ENCODE measurements around the gene ITGB1BP2. TPM values are rescaled to one million over a fixed set of nuclear protein-coding genes. Genes with fewer than 3 reads are reported as not detected.

Gene ITGB1BP2
- total RNA-seq, 1 donor from 2014 or later: 1.4 TPM

DNA sequence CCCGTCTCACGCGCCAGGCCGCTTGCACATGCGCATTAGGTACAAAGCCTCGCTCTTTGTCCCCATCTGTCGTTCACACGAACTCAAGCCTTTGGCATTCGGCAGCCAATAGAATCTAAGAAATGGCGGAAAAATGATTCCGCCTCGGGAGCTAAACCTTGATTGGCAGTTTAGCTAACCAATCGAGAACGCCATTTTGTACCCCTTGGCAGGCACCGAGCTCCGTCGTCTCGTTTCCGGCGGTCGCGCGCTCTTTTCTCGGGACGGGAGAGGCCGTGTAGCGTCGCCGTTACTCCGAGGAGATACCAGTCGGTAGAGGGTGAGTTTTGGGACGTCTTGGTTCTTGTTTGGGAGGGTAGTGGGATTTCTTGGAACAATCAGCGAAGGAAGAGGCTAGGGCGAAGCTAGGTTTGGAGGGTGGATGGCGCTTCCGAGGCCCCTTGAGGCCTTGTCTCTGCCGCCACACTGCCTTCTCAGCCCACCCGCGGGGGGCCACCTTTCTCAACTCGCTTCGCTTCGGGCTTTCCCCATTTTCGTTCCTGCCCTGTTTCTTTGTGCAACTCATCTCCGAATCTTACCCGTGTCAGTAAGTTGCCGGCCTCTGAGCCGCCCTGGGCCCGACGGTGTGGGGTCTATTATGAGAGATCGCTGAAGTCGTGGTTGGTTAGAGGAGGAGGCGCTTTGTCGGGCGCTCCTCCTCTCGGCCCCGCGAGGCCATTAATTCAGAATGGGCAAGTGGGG, 18.0 kb upstream of the ITGB1BP2 start, which contains the start of gene NONO:
NONO (plus strand) TSS at position 233 of the 741 bp plus-strand sequence. CDS start 7,003 bp downstream, outside the sequence.
- Histone ChIP-seq H3K27me3 (ENCODE audit: low read depth) (no peaks in the 10 kb centered on the region), H3K27ac (peak within 1 kb of the TSS; percentile 91), H3K4me1 (peaks cover 26% of the 10 kb centered on the region), H3K9me3 (no peaks in the 10 kb centered on the region), H3K4me3 (peak within 1 kb of the TSS; percentile 64), H3K36me3 (peaks cover 3% of the 10 kb centered on the region)
- ATAC-seq: peak; percentile 95 to 98
- TF ChIP-seq, protein P1, sequence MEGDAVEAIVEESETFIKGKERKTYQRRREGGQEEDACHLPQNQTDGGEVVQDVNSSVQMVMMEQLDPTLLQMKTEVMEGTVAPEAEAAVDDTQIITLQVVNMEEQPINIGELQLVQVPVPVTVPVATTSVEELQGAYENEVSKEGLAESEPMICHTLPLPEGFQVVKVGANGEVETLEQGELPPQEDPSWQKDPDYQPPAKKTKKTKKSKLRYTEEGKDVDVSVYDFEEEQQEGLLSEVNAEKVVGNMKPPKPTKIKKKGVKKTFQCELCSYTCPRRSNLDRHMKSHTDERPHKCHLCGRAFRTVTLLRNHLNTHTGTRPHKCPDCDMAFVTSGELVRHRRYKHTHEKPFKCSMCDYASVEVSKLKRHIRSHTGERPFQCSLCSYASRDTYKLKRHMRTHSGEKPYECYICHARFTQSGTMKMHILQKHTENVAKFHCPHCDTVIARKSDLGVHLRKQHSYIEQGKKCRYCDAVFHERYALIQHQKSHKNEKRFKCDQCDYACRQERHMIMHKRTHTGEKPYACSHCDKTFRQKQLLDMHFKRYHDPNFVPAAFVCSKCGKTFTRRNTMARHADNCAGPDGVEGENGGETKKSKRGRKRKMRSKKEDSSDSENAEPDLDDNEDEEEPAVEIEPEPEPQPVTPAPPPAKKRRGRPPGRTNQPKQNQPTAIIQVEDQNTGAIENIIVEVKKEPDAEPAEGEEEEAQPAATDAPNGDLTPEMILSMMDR (IDR thresholded peaks at IDR 0.05): no peak
- intact Hi-C loops (cut with DNase I): no loop called here
- peak; percentile 83 for DNase-seq

GRCh38 chrX:71285929-71286328, 15.6 kb upstream of the ITGB1BP2 start:
- no peak for ATAC-seq
- H3K4me3 ChIP-seq: peak overlapping the region; percentile 64

GRCh38 chrX:71291381-71291780, 10.2 kb upstream of the ITGB1BP2 start:
- H3K27me3 ChIP-seq (ENCODE audit: low read depth): no peaks in the 10 kb centered on the region
- no peaks in the 10 kb centered on the region for H3K9me3 ChIP-seq
- peak; percentile 47 for DNase-seq
- TF ChIP-seq, protein P1 (IDR thresholded peaks at IDR 0.05): no peak
- peak; percentile 38 to 44 for ATAC-seq
- intact Hi-C loops (cut with DNase I): no loop called here
- peaks cover 10% of the 10 kb centered on the region for H3K4me1 ChIP-seq
- no peak overlapping the region for H3K27ac ChIP-seq
- H3K36me3 ChIP-seq: peaks cover 63% of the 10 kb centered on the region
- H3K4me3 ChIP-seq: no peak overlapping the region

More at GRCh38 chrX:71285929-71286328, 15.6 kb upstream of the ITGB1BP2 start:
- TF ChIP-seq, protein P1 (IDR thresholded peaks at IDR 0.05): no peak
- intact Hi-C loops (cut with DNase I): no loop called here
- no peak for DNase-seq
- Histone ChIP-seq H3K36me3 (peaks cover 9% of the 10 kb centered on the region), H3K4me1 (peaks cover 29% of the 10 kb centered on the region), H3K9me3 (no peaks in the 10 kb centered on the region), H3K27ac (no peak overlapping the region), H3K27me3 (ENCODE audit: low read depth) (no peaks in the 10 kb centered on the region)

DNA sequence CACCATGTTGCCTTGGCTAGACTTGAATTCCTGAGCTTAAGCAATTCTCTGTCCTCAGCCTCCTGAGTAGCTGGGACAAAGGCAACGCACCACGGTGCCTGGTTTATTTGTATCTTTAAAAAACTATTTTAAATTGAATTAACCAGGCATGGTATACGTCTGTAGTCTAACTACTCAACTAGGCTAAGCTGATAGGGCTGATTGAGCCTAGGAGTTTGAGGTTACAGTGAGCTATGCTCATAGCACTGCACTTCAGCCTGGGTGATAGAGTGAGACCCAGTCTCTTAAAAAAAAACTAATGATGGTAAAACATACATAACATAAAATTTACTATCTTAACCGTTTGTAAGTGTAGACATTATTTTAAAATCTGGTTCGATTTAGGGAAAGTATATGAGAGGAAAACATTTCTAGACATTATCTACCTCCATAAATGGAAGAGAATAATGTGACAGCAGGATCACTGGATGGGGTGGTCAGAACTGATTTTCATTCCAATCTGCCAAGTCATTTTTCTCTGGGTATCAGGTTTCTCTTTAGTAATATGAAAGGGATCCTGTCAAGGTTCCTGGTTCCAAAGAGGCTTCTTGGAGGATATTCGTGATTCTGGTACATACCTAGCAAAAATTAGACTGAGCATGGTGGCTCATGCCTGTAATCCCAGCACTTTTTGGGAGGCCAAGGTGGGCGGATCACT, 8.7 kb upstream of the ITGB1BP2 start:
- H3K9me3 ChIP-seq: no peaks in the 10 kb centered on the region
- H3K4me1 ChIP-seq: peaks cover 9% of the 10 kb centered on the region
- TF ChIP-seq, protein P1 (IDR thresholded peaks at IDR 0.05): no peak
- intact Hi-C loops (cut with DNase I): no loop called here
- no peaks in the 10 kb centered on the region for H3K27me3 ChIP-seq (ENCODE audit: low read depth)
- no peak for ATAC-seq
- H3K36me3 ChIP-seq: peaks cover 74% of the 10 kb centered on the region
- H3K27ac ChIP-seq: no peak overlapping the region
- no peak for DNase-seq
- no peak overlapping the region for H3K4me3 ChIP-seq

DNA sequence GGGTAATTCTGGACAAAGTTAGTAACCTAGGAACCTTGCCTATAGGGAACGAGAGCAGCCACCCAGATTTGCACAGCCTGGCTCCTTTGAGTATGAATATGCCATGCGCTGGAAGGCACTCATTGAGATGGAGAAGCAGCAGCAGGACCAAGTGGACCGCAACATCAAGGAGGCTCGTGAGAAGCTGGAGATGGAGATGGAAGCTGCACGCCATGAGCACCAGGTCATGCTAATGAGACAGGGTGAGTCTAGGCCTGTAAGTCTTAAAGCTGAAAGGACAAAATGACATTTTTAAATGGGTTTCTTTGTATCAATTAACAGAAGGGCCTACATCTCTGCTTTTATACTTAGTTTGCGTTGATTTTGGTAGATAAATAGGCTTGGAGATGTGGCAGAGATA, 4.7 kb upstream of the ITGB1BP2 start:
- H3K27me3 ChIP-seq (ENCODE audit: low read depth): no peaks in the 10 kb centered on the region
- TF ChIP-seq, protein P1 (IDR thresholded peaks at IDR 0.05): no peak
- H3K4me1 ChIP-seq: no peaks in the 10 kb centered on the region
- ATAC-seq (no peak), DNase-seq (no peak)
- H3K36me3 ChIP-seq: peaks cover 91% of the 10 kb centered on the region
- intact Hi-C loops (cut with DNase I): no loop called here
- H3K9me3 ChIP-seq: no peaks in the 10 kb centered on the region
- H3K27ac ChIP-seq: no peak overlapping the region
- H3K4me3 ChIP-seq: no peak overlapping the region
